Activated T-cell treated with anti-CD3 and anti-CD28 coated beads for 24 hours (primary cell): ENCODE measurements around the gene PKMYT1.

Experiments used
- DNase-seq: peaks from one replicate; pipeline ENCODE4 v3.0.0-alpha.2; 2020; ENCODE audit warnings: low read depth

PKMYT1 gene

GRCh38 chr16:2980227-2981176 is at the start of gene PKMYT1:
PKMYT1 (minus strand) TSS chr16:2980446; CDS start chr16:2979657, 789 bp downstream.
- peak; percentile 95 for DNase-seq

GRCh38 chr16:3029491-3030221 is 49.4 kb upstream of the PKMYT1 start:
- peak; percentile 28 for DNase-seq

GRCh38 chr16:3028716-3029319 is 48.6 kb upstream of the PKMYT1 start:
- no peak for DNase-seq

- peak; percentile 79 for DNase-seq
Measured at GRCh38 chr16:3027983-3028715, 47.9 kb upstream of the PKMYT1 start.

GRCh38 chr16:3027489-3027795 is 47.2 kb upstream of the PKMYT1 start:
- no peak for DNase-seq

GRCh38 chr16:3026609-3027488 is 46.6 kb upstream of the PKMYT1 start:
- no peak for DNase-seq

- no peak for DNase-seq
Measured at GRCh38 chr16:3026003-3026378, 45.7 kb upstream of the PKMYT1 start.

GRCh38 chr16:3025032-3026002 is 45.1 kb upstream of the PKMYT1 start:
- DNase-seq = no peak

- peak; percentile 92 for DNase-seq
Measured at GRCh38 chr16:3023669-3024478, 43.6 kb upstream of the PKMYT1 start, which contains the start of the genes HCFC1R1 and THOC6. HCFC1R1 (minus strand) TSS chr16:3023942; CDS start chr16:3023941, 1 bp downstream. THOC6 (plus strand) TSS chr16:3024035; CDS start chr16:3024327, 292 bp downstream.

GRCh38 chr16:3023415-3023668 is 43.1 kb upstream of the PKMYT1 start:
- no peak for DNase-seq

GRCh38 chr16:3022684-3023414 is 42.6 kb upstream of the PKMYT1 start:
- DNase-seq = no peak

- DNase-seq = peak; percentile 84
Measured at GRCh38 chr16:3022208-3022683, 42.0 kb upstream of the PKMYT1 start.

GRCh38 chr16:3021449-3022207 is 41.4 kb upstream of the PKMYT1 start:
- peak; percentile 80 for DNase-seq

- DNase-seq = peak; percentile 33
Measured at GRCh38 chr16:3020604-3021448, 40.6 kb upstream of the PKMYT1 start.

- peak; percentile 49 for DNase-seq
Measured at GRCh38 chr16:3020247-3020603, 40.0 kb upstream of the PKMYT1 start, which contains the start of gene TNFRSF12A. TNFRSF12A (plus strand) TSS chr16:3020368; CDS start chr16:3020398, 30 bp downstream.

GRCh38 chr16:3019594-3020246 is 39.5 kb upstream of the PKMYT1 start:
- DNase-seq = no peak
